ENCODE data around the gene HSPA5.
"Not testable (repeated sequence)": the region's sequence is repeated elsewhere in the genome, so short reads cannot be mapped to it uniquely, and the experiment has no call there.

Gene HSPA5

GRCh38 chr9:125194466-125194865 is 46.7 kb downstream of the HSPA5 start:
- DNase-seq (ENCODE audit: low read depth in 2 of 2, low spot score in 1 of 2), result not testable (repeated sequence)

- DNase-seq (ENCODE audit: low read depth in 2 of 2, low spot score in 1 of 2), result no peak
Measured at GRCh38 chr9:125190361-125190801, 50.8 kb downstream of the HSPA5 start.

DNA sequence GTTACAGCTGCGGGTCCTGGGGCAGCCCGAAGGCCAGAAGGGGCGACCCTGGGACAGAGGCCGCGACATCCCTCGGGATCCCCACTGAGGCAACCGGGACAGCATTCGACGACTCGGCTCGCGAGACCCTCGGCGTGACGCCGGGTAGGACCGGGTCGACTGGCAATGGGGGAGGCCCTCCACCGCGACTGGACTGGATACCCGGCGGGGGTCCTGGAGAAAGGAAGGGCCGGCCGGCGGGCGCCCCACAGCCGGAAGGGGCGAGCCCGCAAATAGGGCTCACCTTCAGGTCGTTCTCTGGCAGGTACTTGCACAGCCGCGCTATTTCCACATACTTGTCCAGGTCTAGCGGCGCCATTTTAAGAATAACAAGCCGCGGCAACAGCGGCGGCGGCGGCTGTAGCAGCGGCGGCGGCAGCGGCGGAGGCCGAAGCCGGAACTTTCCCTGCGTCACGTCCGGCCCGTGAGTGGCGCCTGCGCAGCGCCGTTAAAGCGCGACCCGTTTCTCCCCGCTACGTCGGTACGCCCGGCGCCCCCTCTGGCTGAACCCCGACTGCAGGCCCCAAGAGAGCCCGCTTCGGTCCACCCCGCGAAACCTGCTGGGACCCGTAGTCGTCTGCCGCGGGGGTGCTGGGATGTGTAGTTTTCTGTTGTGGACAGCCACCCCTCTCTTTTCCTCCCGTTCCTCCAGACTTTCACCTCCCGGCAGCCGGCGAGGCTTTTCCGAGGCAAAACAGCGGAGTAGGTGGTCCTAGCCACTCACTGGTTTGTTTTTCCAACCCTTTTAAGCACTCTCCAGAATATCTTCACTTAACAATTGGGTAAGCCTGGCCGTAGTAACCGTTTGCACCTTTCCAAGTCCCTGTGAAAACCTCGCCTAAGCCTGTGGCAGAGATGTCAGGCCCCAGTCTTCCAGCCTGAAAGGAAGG is 51.5 kb downstream of the HSPA5 start, which contains the start of gene PPP6C:
PPP6C (minus strand) TSS at position 443 of the 929 bp plus-strand sequence; CDS start at position 358, 85 bp downstream.
- DNase-seq (ENCODE audit: low read depth in 2 of 2, low spot score in 1 of 2), result peak; percentile 92 to 96

- DNase-seq (ENCODE audit: low read depth in 2 of 2, low spot score in 1 of 2), result peak in 1 of 2 donors; percentile 8
Measured at GRCh38 chr9:125189011-125189360, 52.2 kb downstream of the HSPA5 start.
